Dendritic cell treated with granulocyte-macrophage colony-stimulating factor and Interleukin-4, amounts not matched to agents 40 ng/mL and 50 ng/mL, for 4 days (primary cell): ENCODE results near the gene CCDC192.

Experiments
- H3K27ac Mint-ChIP-seq: one replicate; pipeline ENCODE4 v1.8.0; 2022; ENCODE audit warnings: mild to moderate bottlenecking, mixed read lengths
- H3K27me3 Mint-ChIP-seq: one replicate; pipeline ENCODE4 v1.8.0; 2022; ENCODE audit warnings: mild to moderate bottlenecking, mixed read lengths
- H3K36me3 Mint-ChIP-seq: one replicate; pipeline ENCODE4 v1.8.0; 2022; ENCODE audit warnings: low read depth, mixed read lengths
- H3K4me1 Mint-ChIP-seq: one replicate; pipeline ENCODE4 v1.8.0; 2022; ENCODE audit warnings: low read depth, mixed read lengths
- H3K4me3 Mint-ChIP-seq: one replicate; pipeline ENCODE4 v1.8.0; 2022; ENCODE audit warnings: mild to moderate bottlenecking, moderate library complexity, mixed read lengths
- H3K9me3 Mint-ChIP-seq: one replicate; pipeline ENCODE4 v1.8.0; 2022; ENCODE audit warnings: mixed read lengths
- intact Hi-C: fragments of 100-400 bp; cut with micrococcal nuclease; formaldehyde crosslinking; loops from one replicate; pipeline ENCODE4 v1.15.0; 2022

CCDC192 gene

GRCh38 chr5:127813633-127814587, 110.7 kb downstream of the CCDC192 start:
- Mint-ChIP-seq H3K27me3 (no peaks in the 10 kb centered on the region), H3K36me3 (no peaks in the 10 kb centered on the region), H3K9me3 (no peaks in the 10 kb centered on the region), H3K4me1 (peaks cover 11% of the 10 kb centered on the region), H3K27ac (no peak overlapping the region), H3K4me3 (no peak overlapping the region)
- intact Hi-C loops: no loop called here

- H3K27me3 Mint-ChIP-seq: no peaks in the 10 kb centered on the region
- H3K4me1 Mint-ChIP-seq: peaks cover 11% of the 10 kb centered on the region
- no peak overlapping the region for H3K27ac Mint-ChIP-seq
- H3K9me3 Mint-ChIP-seq: no peaks in the 10 kb centered on the region
- intact Hi-C loops: no loop called here
- H3K4me3 Mint-ChIP-seq: no peak overlapping the region
- H3K36me3 Mint-ChIP-seq: no peaks in the 10 kb centered on the region
These were observed 111.4 kb downstream of the CCDC192 start for GRCh38 chr5:127814588-127814973.

- no peaks in the 10 kb centered on the region for H3K4me1 Mint-ChIP-seq
- H3K36me3 Mint-ChIP-seq: no peaks in the 10 kb centered on the region
- no peaks in the 10 kb centered on the region for H3K27me3 Mint-ChIP-seq
- no peaks in the 10 kb centered on the region for H3K9me3 Mint-ChIP-seq
- intact Hi-C loops: no loop called here
- no peak overlapping the region for H3K4me3 Mint-ChIP-seq
- no peak overlapping the region for H3K27ac Mint-ChIP-seq
These were observed 117.8 kb downstream of the CCDC192 start for GRCh38 chr5:127820910-127821553.

- H3K4me3 Mint-ChIP-seq: no peak overlapping the region
- H3K36me3 Mint-ChIP-seq: no peaks in the 10 kb centered on the region
- H3K9me3 Mint-ChIP-seq: no peaks in the 10 kb centered on the region
- intact Hi-C loops: no loop called here
- H3K27ac Mint-ChIP-seq: no peak overlapping the region
- no peaks in the 10 kb centered on the region for H3K4me1 Mint-ChIP-seq
- no peaks in the 10 kb centered on the region for H3K27me3 Mint-ChIP-seq
These were observed 118.7 kb downstream of the CCDC192 start for GRCh38 chr5:127821896-127822295.

- Mint-ChIP-seq H3K36me3 (no peaks in the 10 kb centered on the region), H3K4me3 (no peak overlapping the region), H3K27me3 (peaks cover 2% of the 10 kb centered on the region), H3K27ac (no peak overlapping the region), H3K4me1 (no peaks in the 10 kb centered on the region), H3K9me3 (no peaks in the 10 kb centered on the region)
- intact Hi-C loops: no loop called here
These were observed 120.9 kb downstream of the CCDC192 start for GRCh38 chr5:127824126-127824525.

GRCh38 chr5:127826011-127826410, 122.8 kb downstream of the CCDC192 start:
- intact Hi-C loops: no loop called here
- peaks cover 2% of the 10 kb centered on the region for H3K27me3 Mint-ChIP-seq
- H3K4me1 Mint-ChIP-seq: no peaks in the 10 kb centered on the region
- H3K4me3 Mint-ChIP-seq: no peak overlapping the region
- no peak overlapping the region for H3K27ac Mint-ChIP-seq
- no peaks in the 10 kb centered on the region for H3K36me3 Mint-ChIP-seq
- H3K9me3 Mint-ChIP-seq: no peaks in the 10 kb centered on the region

- Mint-ChIP-seq H3K27me3 (peaks cover 2% of the 10 kb centered on the region), H3K4me1 (no peaks in the 10 kb centered on the region), H3K9me3 (no peaks in the 10 kb centered on the region), H3K27ac (no peak overlapping the region), H3K36me3 (no peaks in the 10 kb centered on the region), H3K4me3 (no peak overlapping the region)
- intact Hi-C loops: no loop called here
These were observed 124.3 kb downstream of the CCDC192 start for GRCh38 chr5:127827451-127827850.

- Mint-ChIP-seq H3K4me1 (peaks cover 5% of the 10 kb centered on the region), H3K27ac (no peak overlapping the region), H3K27me3 (peaks cover 2% of the 10 kb centered on the region), H3K36me3 (no peaks in the 10 kb centered on the region), H3K9me3 (peaks cover 1% of the 10 kb centered on the region), H3K4me3 (no peak overlapping the region)
- intact Hi-C loops: loop anchor here (10.0 kb wide), 1 partner anchor 255 kb away; the partner anchor contains the start of gene SLC12A2
These were observed 127.0 kb downstream of the CCDC192 start for GRCh38 chr5:127830157-127830556.

GRCh38 chr5:127830829-127831598, 127.8 kb downstream of the CCDC192 start:
- intact Hi-C loops: loop anchor here (10.0 kb wide), 1 partner anchor 254 kb away; the partner anchor contains the start of gene SLC12A2
- no peaks in the 10 kb centered on the region for H3K36me3 Mint-ChIP-seq
- no peak overlapping the region for H3K27ac Mint-ChIP-seq
- peaks cover 5% of the 10 kb centered on the region for H3K4me1 Mint-ChIP-seq
- peaks cover 2% of the 10 kb centered on the region for H3K27me3 Mint-ChIP-seq
- H3K4me3 Mint-ChIP-seq: no peak overlapping the region
- peaks cover 10% of the 10 kb centered on the region for H3K9me3 Mint-ChIP-seq

- no peak overlapping the region for H3K4me3 Mint-ChIP-seq
- peaks cover 5% of the 10 kb centered on the region for H3K4me1 Mint-ChIP-seq
- H3K36me3 Mint-ChIP-seq: no peaks in the 10 kb centered on the region
- no peak overlapping the region for H3K27ac Mint-ChIP-seq
- H3K9me3 Mint-ChIP-seq: peaks cover 11% of the 10 kb centered on the region
- intact Hi-C loops: loop anchor here (1.0 to 10.0 kb wide), 2 partner anchors 8 to 253 kb away; partner anchors contain the start of gene SLC12A2
- peaks cover 2% of the 10 kb centered on the region for H3K27me3 Mint-ChIP-seq
These were observed 128.9 kb downstream of the CCDC192 start for GRCh38 chr5:127832067-127832466.

- intact Hi-C loops: loop anchor here (10.0 kb wide), 1 partner anchor 251 kb away; the partner anchor contains the start of gene SLC12A2
- peaks cover 3% of the 10 kb centered on the region for H3K27me3 Mint-ChIP-seq
- H3K36me3 Mint-ChIP-seq: no peaks in the 10 kb centered on the region
- H3K4me1 Mint-ChIP-seq: peaks cover 13% of the 10 kb centered on the region
- H3K9me3 Mint-ChIP-seq: peaks cover 11% of the 10 kb centered on the region
- no peak overlapping the region for H3K27ac Mint-ChIP-seq
- H3K4me3 Mint-ChIP-seq: no peak overlapping the region
These were observed 130.9 kb downstream of the CCDC192 start for GRCh38 chr5:127834094-127834531.

GRCh38 chr5:127834554-127834953, 131.4 kb downstream of the CCDC192 start:
- Mint-ChIP-seq H3K36me3 (no peaks in the 10 kb centered on the region), H3K4me3 (no peak overlapping the region), H3K9me3 (peaks cover 11% of the 10 kb centered on the region), H3K27me3 (peaks cover 3% of the 10 kb centered on the region), H3K4me1 (peaks cover 14% of the 10 kb centered on the region), H3K27ac (no peak overlapping the region)
- intact Hi-C loops: loop anchor here (10.0 kb wide), 1 partner anchor 250 kb away; the partner anchor contains the start of gene SLC12A2

- H3K27ac Mint-ChIP-seq: peak overlapping the region; percentile 32
- intact Hi-C loops: loop anchor here (10.0 kb wide), 1 partner anchor 246 kb away; the partner anchor contains the start of gene SLC12A2
- H3K36me3 Mint-ChIP-seq: no peaks in the 10 kb centered on the region
These were observed 135.5 kb downstream of the CCDC192 start for GRCh38 chr5:127838661-127839060.

More at GRCh38 chr5:127838661-127839060, 135.5 kb downstream of the CCDC192 start:
- peaks cover 11% of the 10 kb centered on the region for H3K9me3 Mint-ChIP-seq
- H3K4me3 Mint-ChIP-seq: no peak overlapping the region
- peaks cover 14% of the 10 kb centered on the region for H3K27me3 Mint-ChIP-seq
- H3K4me1 Mint-ChIP-seq: peaks cover 21% of the 10 kb centered on the region
